ENCODE results near the gene CFAP53.

CFAP53 gene

GRCh38 chr18:50193796-50194630 is 72.3 kb downstream of the CFAP53 start:
- no peak for DNase-seq

DNA sequence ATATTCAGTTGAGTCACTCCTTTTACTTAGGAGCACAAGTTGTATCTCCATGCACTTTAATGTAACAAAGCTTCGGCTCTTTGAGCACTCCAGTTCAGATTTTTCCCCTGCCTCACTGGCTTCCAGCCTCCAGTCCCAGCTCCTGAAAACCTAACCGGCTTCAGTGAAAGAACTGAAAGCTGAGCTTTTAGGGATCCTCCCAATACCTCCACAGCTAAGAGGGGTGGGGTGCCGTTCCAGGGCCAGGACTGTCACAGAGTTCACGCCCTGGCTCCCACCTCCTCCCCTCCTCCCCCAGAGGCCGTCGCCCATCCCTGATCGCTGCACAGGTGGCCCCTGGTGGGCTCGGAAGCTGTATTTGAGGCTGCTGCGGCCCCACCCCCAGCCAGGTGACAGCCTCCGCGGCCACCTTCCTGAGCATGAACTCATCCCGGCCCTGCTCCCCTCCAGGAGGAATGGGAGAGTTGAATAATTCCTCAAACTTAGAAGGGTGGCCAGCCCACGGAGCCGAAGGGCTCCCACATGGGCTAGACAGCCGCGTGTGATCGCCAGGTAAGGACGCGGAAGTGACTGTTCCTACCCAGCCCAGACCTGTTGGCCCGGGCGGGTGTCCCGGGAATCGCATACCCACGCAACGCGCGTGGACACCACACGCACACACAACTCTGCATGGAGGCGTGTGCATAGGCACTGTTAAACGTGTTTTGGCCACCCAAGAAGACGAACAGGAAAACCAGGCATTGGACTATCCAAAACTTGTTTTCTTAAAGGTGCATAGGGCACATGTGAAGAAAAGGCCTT is 73.1 kb downstream of the CFAP53 start:
- DNase-seq = no peak

DNA sequence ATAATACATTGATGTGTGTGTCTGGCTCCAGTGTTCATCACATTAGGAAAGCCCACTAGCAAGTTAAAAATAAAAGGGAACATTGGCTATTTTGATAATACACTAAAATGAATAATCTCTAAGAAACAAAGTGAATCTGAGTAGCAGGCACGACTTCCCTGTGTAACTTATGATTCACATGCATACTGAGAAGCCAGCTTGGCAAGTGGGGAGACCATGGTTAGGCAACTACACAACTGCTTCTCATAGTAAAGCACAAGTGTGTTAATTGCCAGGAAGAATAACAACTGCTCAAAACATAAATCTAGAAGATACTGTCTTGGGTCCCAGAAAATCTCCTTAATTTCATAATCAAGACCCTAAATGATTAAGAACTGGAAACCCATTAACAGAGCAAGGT is 75.4 kb downstream of the CFAP53 start:
- no peak for DNase-seq

DNA sequence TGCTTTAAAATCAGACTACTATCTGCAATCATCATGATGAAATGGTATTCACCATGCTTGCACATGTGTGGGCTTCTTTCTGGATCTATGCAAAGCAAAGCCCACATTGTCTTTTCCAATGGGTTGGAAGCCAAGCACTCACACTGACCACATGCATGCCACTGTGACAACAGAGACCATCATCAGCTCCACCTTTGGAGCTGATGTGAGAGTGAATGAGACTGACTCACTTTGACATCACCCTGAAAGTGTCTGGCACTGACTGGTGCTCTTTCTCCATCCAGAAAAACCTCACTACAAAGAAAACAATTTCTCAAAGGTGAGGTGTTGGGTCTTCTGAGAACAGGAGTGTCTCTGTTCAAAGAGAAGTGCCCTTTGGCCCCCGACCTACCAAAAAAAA is 76.1 kb downstream of the CFAP53 start:
- DNase-seq = no peak

DNA sequence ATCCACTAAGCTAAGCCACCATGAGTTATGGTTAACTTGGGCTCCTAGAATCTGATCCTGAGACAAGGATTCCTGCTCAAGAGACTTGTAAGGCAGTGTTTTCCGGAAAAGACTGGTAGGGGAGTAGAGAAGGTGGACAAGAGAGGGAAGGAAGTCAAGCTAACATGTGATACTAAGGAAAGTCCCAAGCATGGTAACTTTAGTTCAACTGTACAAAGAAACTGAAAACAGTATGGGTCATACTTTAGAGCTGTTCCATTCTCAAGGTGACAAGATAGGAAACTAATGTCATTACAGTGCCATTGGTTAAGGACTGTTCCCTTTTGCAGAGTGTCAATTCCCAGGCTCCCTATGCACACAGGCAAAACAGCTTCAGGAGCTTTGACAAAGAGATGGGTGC is 77.1 kb downstream of the CFAP53 start:
- DNase-seq = no peak

DNA sequence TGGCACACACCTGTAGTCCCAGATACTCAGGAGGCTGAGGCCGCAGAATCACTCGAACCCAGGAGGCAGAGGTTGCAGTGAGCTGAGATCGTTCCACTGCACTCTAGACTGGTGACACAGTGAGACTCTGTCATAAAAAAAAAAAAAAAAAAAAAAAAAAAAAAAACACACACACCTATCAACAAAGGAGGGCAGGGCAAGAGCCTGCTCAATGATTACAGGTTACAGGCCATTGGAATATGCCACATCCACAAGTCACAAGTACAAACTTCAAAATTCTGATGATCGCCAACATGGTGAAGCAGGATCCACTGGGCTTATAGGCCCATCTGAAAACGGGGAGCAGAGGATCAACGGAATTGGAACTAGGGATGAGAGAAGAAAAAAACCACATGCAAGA is 77.6 kb downstream of the CFAP53 start:
- no peak for DNase-seq

GRCh38 chr18:50187659-50188058 is 78.6 kb downstream of the CFAP53 start:
- DNase-seq = no peak

DNA sequence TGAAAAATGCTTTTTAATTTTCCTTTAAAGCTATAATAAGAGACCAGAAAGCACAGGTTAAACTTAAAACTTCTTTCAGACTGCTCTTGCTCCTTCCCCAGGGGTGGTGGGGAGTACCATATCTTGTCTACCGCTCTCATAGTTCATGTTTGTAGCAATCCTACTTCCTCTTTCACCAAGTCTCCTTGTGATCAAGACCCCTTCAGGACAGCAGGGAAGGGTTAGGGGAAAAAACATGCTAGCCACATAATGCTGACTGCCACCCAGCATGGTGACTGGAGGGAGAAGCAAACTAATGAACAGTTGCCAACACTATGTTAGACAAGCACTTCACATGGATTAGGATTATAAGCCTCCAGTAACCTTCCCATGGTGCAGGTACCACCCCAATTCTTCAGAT is 79.9 kb downstream of the CFAP53 start:
- DNase-seq = no peak

DNA sequence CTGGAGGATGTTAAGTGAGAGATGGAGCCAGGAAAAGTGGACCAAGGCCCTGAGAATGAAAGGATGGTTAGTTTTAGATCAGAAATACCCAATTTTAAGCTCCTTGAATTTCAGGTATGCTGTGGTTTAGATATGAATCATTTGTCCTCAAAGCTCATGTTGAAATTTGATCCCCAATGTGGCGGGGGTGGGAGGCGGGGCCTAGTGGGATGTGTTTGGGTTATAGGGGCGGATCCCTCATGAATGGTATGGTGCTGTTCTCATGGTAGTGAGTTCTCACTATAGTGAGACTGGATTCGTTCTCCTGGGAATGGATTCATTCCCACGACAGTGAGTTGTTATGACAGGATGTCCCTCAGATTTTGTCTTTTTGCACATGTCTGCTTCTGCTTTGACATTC is 82.7 kb downstream of the CFAP53 start:
- peak; percentile 33 for DNase-seq

DNA sequence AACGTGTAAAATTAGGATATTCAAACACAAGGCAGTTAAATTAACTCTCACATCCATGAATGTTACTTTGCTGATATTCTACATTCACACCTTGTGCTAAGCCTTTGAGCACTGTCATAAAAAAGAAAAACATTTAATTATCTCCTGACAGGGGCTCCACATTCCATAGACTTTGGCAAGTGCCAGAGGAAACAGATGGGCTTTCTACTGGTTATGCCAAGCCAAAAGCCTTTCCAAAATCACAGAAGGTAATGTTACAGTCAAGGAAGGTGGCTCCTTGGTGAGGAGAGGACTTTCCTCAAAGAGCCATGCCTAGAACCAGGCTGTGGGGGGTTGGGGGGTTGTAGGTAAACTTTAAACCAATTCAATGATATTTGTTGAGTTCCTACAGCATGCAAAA is 83.8 kb downstream of the CFAP53 start:
- DNase-seq = no peak

- no peak for DNase-seq
These were observed 84.7 kb downstream of the CFAP53 start for GRCh38 chr18:50181590-50181989.

DNA sequence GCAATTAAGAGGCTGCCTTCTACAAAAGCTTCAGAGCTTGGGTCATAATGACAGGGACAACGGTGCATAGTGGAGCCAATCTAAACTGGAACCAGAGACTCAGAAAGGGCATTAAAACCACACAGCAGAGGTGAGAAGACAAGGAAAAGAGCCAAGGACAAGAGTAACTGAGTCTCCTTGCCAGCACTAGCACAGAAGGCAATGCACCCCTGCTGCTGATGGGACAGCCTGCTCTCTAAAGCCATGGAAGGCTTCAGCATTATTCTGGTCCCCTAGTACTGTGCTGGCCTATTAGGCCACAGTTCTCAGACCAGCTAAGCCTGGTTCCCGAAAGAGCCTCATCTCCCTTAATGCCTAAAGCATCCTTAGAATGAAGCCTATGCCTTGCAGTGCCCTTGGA is 86.8 kb downstream of the CFAP53 start:
- no peak for DNase-seq

- DNase-seq = no peak
These were observed 88.9 kb downstream of the CFAP53 start for GRCh38 chr18:50177294-50177992.
